Measurements from ENCODE around the gene ABCA5.

Gene ABCA5

GRCh38 chr17:69327060-69327831 lies at the start of gene ABCA5:
Gene ABCA5 (minus strand): TSS chr17:69327133. CDS start chr17:69314415, 12,718 bp downstream.
- DNase-seq (ENCODE audit: low read depth in 3 of 3) = peak; percentile 70 to 82 (median 72)

- DNase-seq (ENCODE audit: low read depth in 3 of 3) = no peak
These were observed 48.3 kb upstream of the ABCA5 start for GRCh38 chr17:69375229-69375628.

GRCh38 chr17:69373069-69373468 lies 46.1 kb upstream of the ABCA5 start:
- DNase-seq (ENCODE audit: low read depth in 3 of 3) = no peak

DNA sequence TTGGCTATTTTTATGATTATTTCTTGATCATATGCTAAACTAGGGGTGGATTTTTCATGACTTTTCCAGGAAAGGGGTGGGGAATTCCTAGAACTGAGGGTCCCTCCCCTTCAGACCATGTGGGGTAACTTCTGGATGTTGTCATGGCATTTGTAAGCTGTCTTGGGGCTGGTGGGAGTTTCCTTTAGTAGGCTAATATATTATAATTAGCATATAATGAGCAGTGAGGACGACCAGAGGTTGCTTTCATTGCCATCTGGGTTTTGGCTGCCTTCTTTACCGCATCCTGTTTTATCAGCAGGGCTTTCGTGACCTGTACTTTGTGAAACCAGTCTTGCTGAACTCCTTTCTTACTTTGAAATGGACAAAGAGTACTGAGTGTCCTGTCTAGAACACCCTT lies 40.4 kb upstream of the ABCA5 start:
- DNase-seq (ENCODE audit: low read depth in 3 of 3) = no peak

- DNase-seq (ENCODE audit: low read depth in 3 of 3) = no peak
These were observed 36.7 kb upstream of the ABCA5 start for GRCh38 chr17:69363488-69364210.

GRCh38 chr17:69361156-69361555 lies 34.2 kb upstream of the ABCA5 start:
- DNase-seq (ENCODE audit: low read depth in 3 of 3) = no peak

DNA sequence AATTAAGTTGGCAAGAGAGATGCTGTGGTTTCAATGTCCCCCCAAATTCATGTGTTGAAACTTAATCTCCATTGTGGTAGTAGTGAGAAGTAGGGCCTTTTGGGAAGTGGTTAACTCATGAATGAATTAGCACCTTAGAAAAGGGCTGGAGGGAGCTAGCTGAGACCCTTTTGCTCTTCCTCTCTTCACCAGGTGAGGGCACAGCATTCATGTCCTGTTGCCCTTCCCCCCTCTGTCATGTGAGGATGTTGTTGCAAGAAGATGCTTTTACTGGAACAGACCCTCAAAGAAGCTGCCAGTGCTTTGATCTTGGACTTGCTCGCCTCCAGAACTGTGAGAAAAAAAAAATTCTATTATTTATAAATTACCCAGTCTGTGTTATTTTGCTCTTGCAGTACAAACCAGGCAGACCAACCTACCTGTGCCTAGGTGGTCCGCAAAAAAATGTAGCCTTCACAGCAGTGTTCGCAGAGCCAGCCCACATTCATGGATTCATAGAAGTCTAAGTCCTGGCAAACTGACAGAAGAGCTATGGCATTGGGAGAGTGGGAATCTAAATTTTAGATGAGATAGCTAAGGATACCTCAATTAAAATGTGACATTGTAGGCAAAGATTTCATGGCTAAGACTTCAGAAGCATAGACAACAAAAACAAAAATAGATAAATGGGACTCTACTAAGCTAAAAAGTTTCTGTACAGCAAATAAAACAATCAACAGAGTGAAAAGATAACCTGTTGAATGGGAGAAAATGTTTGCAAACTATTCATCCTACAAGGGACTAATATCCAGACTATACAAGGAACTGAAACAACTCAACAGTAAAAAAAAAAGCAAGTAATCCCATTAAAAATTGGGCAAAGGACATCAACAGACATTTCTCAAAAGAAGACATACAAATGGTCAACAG lies 32.0 kb upstream of the ABCA5 start:
- no peak for DNase-seq (ENCODE audit: low read depth in 3 of 3)

- no peak for DNase-seq (ENCODE audit: low read depth in 3 of 3)
These were observed 30.8 kb upstream of the ABCA5 start for GRCh38 chr17:69357701-69358100.

- no peak for DNase-seq (ENCODE audit: low read depth in 3 of 3)
These were observed 29.7 kb upstream of the ABCA5 start for GRCh38 chr17:69356625-69357024.

DNA sequence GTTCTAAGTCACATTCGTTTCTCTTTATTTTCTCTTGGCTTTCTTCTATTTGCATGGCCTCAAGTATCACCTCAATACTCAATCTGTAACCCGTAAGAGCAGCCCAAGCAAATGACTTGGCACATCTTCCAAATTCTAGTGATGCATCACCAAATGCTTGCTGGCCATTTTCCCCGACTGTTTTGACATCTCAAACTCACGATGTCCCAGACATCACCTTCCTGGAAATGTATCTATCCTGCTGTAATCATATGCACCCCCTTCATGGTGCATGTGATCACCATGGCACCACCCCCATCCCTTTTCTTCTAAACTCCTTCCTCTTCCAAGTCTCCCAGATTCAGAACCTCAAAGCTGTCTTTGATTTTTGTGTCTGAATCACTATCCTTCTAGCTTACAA lies 24.0 kb upstream of the ABCA5 start:
- no peak for DNase-seq (ENCODE audit: low read depth in 3 of 3)

- DNase-seq (ENCODE audit: low read depth in 3 of 3) = no peak
These were observed 21.5 kb upstream of the ABCA5 start for GRCh38 chr17:69348429-69348828.

DNA sequence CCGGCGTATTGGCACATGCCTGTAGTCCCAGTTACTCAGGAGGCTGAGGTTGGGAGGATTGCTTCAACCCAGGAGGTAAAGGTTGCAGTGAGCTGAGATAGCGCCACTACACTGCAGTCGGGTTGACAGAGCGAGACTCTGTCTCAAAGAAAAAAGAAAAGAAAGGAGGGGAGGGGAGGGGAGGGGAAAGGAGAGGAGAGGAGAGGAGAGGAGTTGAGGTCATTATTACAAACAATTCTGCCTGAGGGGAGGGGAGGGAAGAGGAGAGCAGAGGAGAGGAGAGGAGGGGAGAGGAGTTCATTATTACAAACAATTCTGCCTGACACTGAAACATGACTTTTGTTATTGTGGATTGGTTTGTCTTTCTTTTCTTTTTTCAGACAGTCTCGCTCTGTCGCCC lies 19.8 kb upstream of the ABCA5 start:
- no peak for DNase-seq (ENCODE audit: low read depth in 3 of 3)

DNA sequence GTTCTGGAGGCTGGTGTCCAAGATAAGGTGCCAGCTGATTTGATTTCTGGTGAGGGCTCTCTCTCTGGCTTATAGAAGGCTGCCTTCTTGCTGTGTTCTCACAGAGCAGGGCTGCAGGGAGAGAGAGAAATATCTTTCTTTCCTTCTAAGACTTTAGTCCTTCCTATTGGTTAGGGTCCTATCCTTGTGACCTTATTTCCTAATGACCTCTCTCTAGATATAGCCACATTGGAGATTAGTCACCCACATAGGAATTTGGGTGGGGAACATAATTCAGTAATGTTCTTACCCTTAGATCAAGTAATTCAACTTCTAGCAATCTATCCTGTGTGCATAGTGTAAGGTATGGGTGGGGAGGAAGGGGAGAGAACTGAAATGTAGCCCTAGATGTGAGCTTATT lies 18.0 kb upstream of the ABCA5 start:
- DNase-seq (ENCODE audit: low read depth in 3 of 3) = no peak

GRCh38 chr17:69342896-69343644 lies 16.1 kb upstream of the ABCA5 start:
- DNase-seq (ENCODE audit: low read depth in 3 of 3) = no peak

- no peak for DNase-seq (ENCODE audit: low read depth in 3 of 3)
These were observed 13.0 kb upstream of the ABCA5 start for GRCh38 chr17:69339937-69340336.

GRCh38 chr17:69336996-69337395 lies 10.1 kb upstream of the ABCA5 start:
- DNase-seq (ENCODE audit: low read depth in 3 of 3) = no peak

DNA sequence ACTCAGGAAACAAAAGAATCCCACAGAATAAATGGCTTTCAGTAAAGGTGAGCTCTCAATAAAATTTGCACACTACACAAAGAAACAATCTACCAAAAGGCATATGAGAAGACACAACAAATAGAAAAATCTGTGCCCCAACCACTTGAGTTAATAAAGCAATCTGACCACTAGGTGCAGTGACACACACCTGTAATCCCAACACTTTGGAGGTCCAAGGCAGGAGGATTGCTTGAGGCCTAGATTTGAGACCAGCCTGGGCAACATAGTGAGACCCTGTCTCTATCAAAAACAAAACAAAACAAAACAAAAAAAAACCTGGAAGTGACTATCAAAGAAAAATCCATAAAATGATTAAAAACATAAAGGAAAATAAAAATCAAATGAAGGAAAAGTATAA lies 9.6 kb upstream of the ABCA5 start:
- no peak for DNase-seq (ENCODE audit: low read depth in 3 of 3)

DNA sequence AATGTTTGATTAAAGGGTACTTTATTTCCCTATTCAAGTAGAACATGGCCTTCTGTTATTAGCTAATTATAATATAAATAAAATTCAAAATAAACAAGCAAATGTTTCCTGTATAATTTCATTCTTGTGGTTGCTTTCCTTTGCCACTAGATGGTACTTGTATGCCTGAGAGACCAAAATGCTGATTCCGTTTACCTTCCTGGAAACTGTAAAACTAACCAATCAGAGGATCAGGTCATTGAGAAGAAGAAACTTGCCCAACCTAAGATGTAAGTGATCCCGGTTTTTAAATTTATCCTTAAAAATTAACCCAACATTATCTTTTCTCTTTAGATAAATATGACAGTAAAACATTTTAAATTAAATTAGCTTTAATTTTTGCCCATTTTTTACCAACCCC lies 8.1 kb upstream of the ABCA5 start:
- DNase-seq (ENCODE audit: low read depth in 3 of 3) = no peak

DNA sequence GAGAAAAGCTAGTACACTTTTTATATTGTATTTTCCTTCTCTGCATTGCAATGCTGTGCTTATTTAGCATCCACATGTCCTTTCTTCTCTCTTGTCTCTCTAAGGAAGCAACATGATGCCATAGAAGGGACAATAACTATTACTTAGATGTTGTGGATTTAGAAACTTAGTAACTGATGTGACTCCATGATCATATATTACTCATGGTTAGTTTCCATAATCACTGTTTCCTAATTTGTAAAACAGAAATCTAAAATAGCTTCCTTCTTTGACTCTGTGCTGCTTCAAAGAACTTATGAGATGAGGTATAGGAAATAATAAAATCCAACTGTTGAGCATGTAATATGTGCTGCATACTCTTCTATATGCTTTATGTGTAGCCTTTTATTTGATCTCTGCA lies 6.6 kb upstream of the ABCA5 start:
- DNase-seq (ENCODE audit: low read depth in 3 of 3) = no peak

GRCh38 chr17:69331756-69332155 lies 4.8 kb upstream of the ABCA5 start:
- DNase-seq (ENCODE audit: low read depth in 3 of 3) = no peak

DNA sequence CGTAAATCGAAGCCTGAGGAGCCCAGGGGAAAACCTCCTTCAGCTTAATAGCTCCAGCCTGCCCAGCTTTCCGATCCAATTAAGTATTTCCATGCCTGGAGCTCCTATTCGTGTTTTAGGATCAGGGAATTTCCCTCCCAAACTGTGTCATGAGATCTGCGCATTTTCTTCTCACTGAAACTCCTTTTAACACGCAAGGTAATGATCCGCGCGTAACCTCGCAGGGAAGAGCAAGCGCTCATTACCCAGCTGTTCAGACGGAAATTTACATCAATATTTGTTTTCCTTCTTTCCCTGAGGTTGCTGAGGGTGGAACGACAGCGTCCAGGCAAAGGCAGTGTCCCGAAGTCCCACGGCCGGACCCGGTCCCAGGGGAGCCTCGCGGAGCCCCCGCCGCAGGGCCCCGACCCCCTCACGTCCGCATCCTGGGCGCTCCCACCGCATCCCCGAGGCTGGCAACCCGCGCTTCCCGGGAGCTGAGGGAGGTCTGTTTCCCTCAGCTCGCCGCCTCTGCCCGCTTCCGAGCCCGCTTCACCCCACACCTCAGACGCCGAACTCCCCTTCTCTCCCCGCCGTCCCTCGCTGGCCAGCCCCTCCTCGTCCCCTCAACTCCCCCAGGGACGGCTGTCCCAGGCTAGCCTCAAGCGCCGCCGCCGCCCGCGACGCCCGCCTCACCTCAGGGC lies 415 bp downstream of the ABCA5 start:
- peak in 1 of 3 experiments; percentile 3 for DNase-seq (ENCODE audit: low read depth in 3 of 3)
